Measurements from ENCODE around the gene ASTN1.

The ASTN1 gene

GRCh38 chr1:177131723-177132122, 32.8 kb downstream of the ASTN1 start:
- H3K9ac ChIP-seq (ENCODE audit: insufficient read length) = no peak overlapping the region
- no peak overlapping the region for H3K4me3 ChIP-seq
- no peak for DNase-seq (ENCODE audit: low read depth, low spot score)
- TF ChIP-seq EZH2 (IDR thresholded peaks at IDR 0.05) (no peak), POLR2AphosphoS5 (IDR thresholded peaks at IDR 0.05; ENCODE audit: borderline replicate concordance, low read depth, low read length) (no peak), FOXP2 (optimal IDR thresholded peaks at IDR 0.05; ENCODE audit: control extremely low read depth, extremely low read length, insufficient read depth) (no peak)
- H3K27ac ChIP-seq = no peak overlapping the region
- no peaks in the 10 kb centered on the region for H3K36me3 ChIP-seq (ENCODE audit: insufficient read depth, low read length)
- H3K9me3 ChIP-seq (ENCODE audit: low read depth, low read length) = no peaks in the 10 kb centered on the region

- no peak overlapping the region for H3K27ac ChIP-seq
- no peak for TF ChIP-seq POLR2AphosphoS5 (IDR thresholded peaks at IDR 0.05; ENCODE audit: borderline replicate concordance, low read depth, low read length)
- no peak for TF ChIP-seq EZH2 (IDR thresholded peaks at IDR 0.05)
- no peak for TF ChIP-seq FOXP2 (optimal IDR thresholded peaks at IDR 0.05; ENCODE audit: control extremely low read depth, extremely low read length, insufficient read depth)
- no peak for DNase-seq (ENCODE audit: low read depth, low spot score)
- H3K9me3 ChIP-seq (ENCODE audit: low read depth, low read length) = no peaks in the 10 kb centered on the region
- H3K9ac ChIP-seq (ENCODE audit: insufficient read length) = no peak overlapping the region
- H3K36me3 ChIP-seq (ENCODE audit: insufficient read depth, low read length) = no peaks in the 10 kb centered on the region
- no peak overlapping the region for H3K4me3 ChIP-seq
Measured at GRCh38 chr1:177130451-177130945, 34.0 kb downstream of the ASTN1 start.

GRCh38 chr1:177128665-177129281, 35.7 kb downstream of the ASTN1 start:
- H3K9ac ChIP-seq (ENCODE audit: insufficient read length) = no peak overlapping the region
- no peak for DNase-seq (ENCODE audit: low read depth, low spot score)
- TF ChIP-seq POLR2AphosphoS5 (IDR thresholded peaks at IDR 0.05; ENCODE audit: borderline replicate concordance, low read depth, low read length) = no peak
- no peak overlapping the region for H3K27ac ChIP-seq
- no peak overlapping the region for H3K4me3 ChIP-seq
- no peaks in the 10 kb centered on the region for H3K36me3 ChIP-seq (ENCODE audit: insufficient read depth, low read length)
- H3K9me3 ChIP-seq (ENCODE audit: low read depth, low read length) = no peaks in the 10 kb centered on the region

- Histone ChIP-seq H3K4me3 (no peak overlapping the region), H3K36me3 (ENCODE audit: insufficient read depth, low read length) (no peaks in the 10 kb centered on the region), H3K9me3 (ENCODE audit: low read depth, low read length) (no peaks in the 10 kb centered on the region), H3K27ac (no peak overlapping the region), H3K9ac (ENCODE audit: insufficient read length) (no peak overlapping the region)
- TF ChIP-seq FOXP2 (optimal IDR thresholded peaks at IDR 0.05; ENCODE audit: control extremely low read depth, extremely low read length, insufficient read depth) (no peak), POLR2AphosphoS5 (IDR thresholded peaks at IDR 0.05; ENCODE audit: borderline replicate concordance, low read depth, low read length) (no peak), EZH2 (IDR thresholded peaks at IDR 0.05) (no peak)
- DNase-seq (ENCODE audit: low read depth, low spot score) = no peak
Measured at GRCh38 chr1:177126267-177126666, 38.2 kb downstream of the ASTN1 start.

- Histone ChIP-seq H3K36me3 (ENCODE audit: insufficient read depth, low read length) (no peaks in the 10 kb centered on the region), H3K9me3 (ENCODE audit: low read depth, low read length) (no peaks in the 10 kb centered on the region), H3K9ac (ENCODE audit: insufficient read length) (no peak overlapping the region), H3K27ac (no peak overlapping the region), H3K4me3 (no peak overlapping the region)
- no peak for TF ChIP-seq POLR2AphosphoS5 (IDR thresholded peaks at IDR 0.05; ENCODE audit: borderline replicate concordance, low read depth, low read length)
- TF ChIP-seq EZH2 (IDR thresholded peaks at IDR 0.05) = no peak
- TF ChIP-seq FOXP2 (optimal IDR thresholded peaks at IDR 0.05; ENCODE audit: control extremely low read depth, extremely low read length, insufficient read depth) = no peak
- no peak for DNase-seq (ENCODE audit: low read depth, low spot score)
Measured at GRCh38 chr1:177124577-177125278, 39.8 kb downstream of the ASTN1 start.

- DNase-seq (ENCODE audit: low read depth, low spot score) = no peak
- Histone ChIP-seq H3K27ac (no peak overlapping the region), H3K9me3 (ENCODE audit: low read depth, low read length) (no peaks in the 10 kb centered on the region), H3K9ac (ENCODE audit: insufficient read length) (no peak overlapping the region), H3K36me3 (ENCODE audit: insufficient read depth, low read length) (no peaks in the 10 kb centered on the region), H3K4me3 (no peak overlapping the region)
- TF ChIP-seq EZH2 (IDR thresholded peaks at IDR 0.05) (no peak), POLR2AphosphoS5 (IDR thresholded peaks at IDR 0.05; ENCODE audit: borderline replicate concordance, low read depth, low read length) (no peak), FOXP2 (optimal IDR thresholded peaks at IDR 0.05; ENCODE audit: control extremely low read depth, extremely low read length, insufficient read depth) (no peak)
Measured at GRCh38 chr1:177122461-177123251, 41.9 kb downstream of the ASTN1 start.

- no peak for DNase-seq (ENCODE audit: low read depth, low spot score)
- Histone ChIP-seq H3K9ac (ENCODE audit: insufficient read length) (no peak overlapping the region), H3K4me3 (no peak overlapping the region), H3K36me3 (ENCODE audit: insufficient read depth, low read length) (no peaks in the 10 kb centered on the region), H3K27ac (no peak overlapping the region), H3K9me3 (ENCODE audit: low read depth, low read length) (no peaks in the 10 kb centered on the region)
- no peak for TF ChIP-seq POLR2AphosphoS5 (IDR thresholded peaks at IDR 0.05; ENCODE audit: borderline replicate concordance, low read depth, low read length)
- no peak for TF ChIP-seq EZH2 (IDR thresholded peaks at IDR 0.05)
- no peak for TF ChIP-seq FOXP2 (optimal IDR thresholded peaks at IDR 0.05; ENCODE audit: control extremely low read depth, extremely low read length, insufficient read depth)
Measured at GRCh38 chr1:177119311-177119710, 45.2 kb downstream of the ASTN1 start.

GRCh38 chr1:177118901-177119300, 45.6 kb downstream of the ASTN1 start:
- H3K27ac ChIP-seq = no peak overlapping the region
- no peak overlapping the region for H3K9ac ChIP-seq (ENCODE audit: insufficient read length)
- H3K9me3 ChIP-seq (ENCODE audit: low read depth, low read length) = no peaks in the 10 kb centered on the region
- no peak for DNase-seq (ENCODE audit: low read depth, low spot score)
- TF ChIP-seq POLR2AphosphoS5 (IDR thresholded peaks at IDR 0.05; ENCODE audit: borderline replicate concordance, low read depth, low read length) (no peak), FOXP2 (optimal IDR thresholded peaks at IDR 0.05; ENCODE audit: control extremely low read depth, extremely low read length, insufficient read depth) (no peak), EZH2 (IDR thresholded peaks at IDR 0.05) (no peak)
- no peak overlapping the region for H3K4me3 ChIP-seq
- no peaks in the 10 kb centered on the region for H3K36me3 ChIP-seq (ENCODE audit: insufficient read depth, low read length)
